Neural progenitor cell (in vitro differentiated cells): ENCODE measurements around the gene MDP1. TPM values are rescaled to one million over a fixed set of nuclear protein-coding genes. Genes with fewer than 3 reads are reported as not detected.

ENCODE experiments used
- DNase-seq: peaks from one replicate; pipeline ENCODE4 v3.0.0-alpha.2; 2016; ENCODE audit warnings: low spot score
- H2AFZ ChIP-seq: fragments of 200-600 bp; sonication (generic); replicated peaks from 2 replicates; pipeline ENCODE4 v1.6.1; 2016; ENCODE audit warnings: antibody characterized with exemption
- H3F3A ChIP-seq: fragments of 200-600 bp; sonication (generic); 2 replicates; pipeline ENCODE4 v1.6.1; 2016; ENCODE audit warnings: antibody characterized with exemption, low read depth
- H3K27ac ChIP-seq: fragments of 200-600 bp; sonication (generic); 2 replicates; pipeline ENCODE4 v1.5.1; 2016; ENCODE audit warnings: mild to moderate bottlenecking
- H3K27me3 ChIP-seq: fragments of 200-600 bp; sonication (generic); 2 replicates; pipeline ENCODE4 v1.6.1; 2016; ENCODE audit warnings: mild to moderate bottlenecking, moderate library complexity
- H3K36me3 ChIP-seq: fragments of 200-600 bp; sonication (generic); 2 replicates; pipeline ENCODE4 v1.5.1; 2016
- H3K4me1 ChIP-seq: fragments of 200-600 bp; sonication (generic); 2 replicates; pipeline ENCODE4 v1.6.1; 2016; ENCODE audit warnings: mixed run types
- H3K4me2 ChIP-seq: fragments of 200-600 bp; sonication (generic); 2 replicates; pipeline ENCODE4 v1.6.1; 2016
- H3K4me3 ChIP-seq: fragments of 200-600 bp; sonication (generic); 2 replicates; pipeline ENCODE4 v1.5.1; 2016
- H3K79me2 ChIP-seq: fragments of 200-600 bp; sonication (generic); 2 replicates; pipeline ENCODE4 v1.6.1; 2016; ENCODE audit warnings: low read depth
- H3K9ac ChIP-seq: fragments of 200-600 bp; sonication (generic); 2 replicates; pipeline ENCODE4 v1.6.1; 2016
- H3K9me3 ChIP-seq: fragments of 200-600 bp; sonication (generic); 2 replicates; pipeline ENCODE4 v1.5.1; 2016; ENCODE audit warnings: low read depth
- H4K20me1 ChIP-seq: fragments of 200-600 bp; sonication (generic); 2 replicates; pipeline ENCODE4 v1.6.1; 2016; ENCODE audit warnings: low read depth
- H3K27ac Mint-ChIP-seq: 3 replicates; pipeline ENCODE4 v1.8.0; 2021; ENCODE audit warnings: mixed read lengths
- H3K27me3 Mint-ChIP-seq: 2 replicates; pipeline ENCODE4 v1.8.0; 2022; ENCODE audit warnings: low read depth, mild to moderate bottlenecking, inconsistent platforms, moderate library complexity, mixed read lengths; ENCODE audit not compliant: insufficient read depth
- H3K36me3 Mint-ChIP-seq: 3 replicates; pipeline ENCODE4 v1.8.0; 2021; ENCODE audit warnings: mixed read lengths
- H3K4me1 Mint-ChIP-seq: 3 replicates; pipeline ENCODE4 v1.8.0; 2021; ENCODE audit warnings: mixed read lengths
- H3K4me3 Mint-ChIP-seq: 3 replicates; pipeline ENCODE4 v1.8.0; 2021; ENCODE audit warnings: mild to moderate bottlenecking, moderate library complexity, mixed read lengths
- H3K9me3 Mint-ChIP-seq: 3 replicates; pipeline ENCODE4 v1.8.0; 2020; ENCODE audit warnings: mixed read lengths
- CTCF ChIP-seq: fragments of 200-600 bp; sonication (generic); IDR thresholded peaks from 2 replicates; pipeline ENCODE4 v1.5.1; 2017; ENCODE audit warnings: antibody characterized with exemption, mild to moderate bottlenecking
- EZH2 ChIP-seq: fragments of 200-600 bp; sonication (generic); IDR thresholded peaks from 2 replicates; pipeline ENCODE4 v1.6.1; 2017; ENCODE audit warnings: antibody characterized with exemption, mild to moderate bottlenecking, moderate library complexity
- EZH2phosphoT487 ChIP-seq: fragments of 200-600 bp; sonication (generic); IDR thresholded peaks from 2 replicates; pipeline ENCODE4 v1.6.1; 2017; ENCODE audit warnings: antibody characterized with exemption
- total RNA-seq: library from RNA; depleted of rRNA; stranded (reverse); fragments of >200 nt; gene quantifications from 2 replicates; pipeline ENCODE4 v1.2.3, GENCODE V29; 2015; ENCODE audit warnings: low replicate concordance

The MDP1 gene
- total RNA-seq, 1 donor from 2014 or later = 18.3 TPM

GRCh38 chr14:24253936-24254335, 38.1 kb upstream of the MDP1 start:
- Histone ChIP-seq H3K4me1 (no peaks in the 10 kb centered on the region), H3F3A (no peaks in the 10 kb centered on the region), H3K36me3 (no peaks in the 10 kb centered on the region), H3K79me2 (no peaks in the 10 kb centered on the region), H4K20me1 (no peaks in the 10 kb centered on the region), H3K4me3 (no peak overlapping the region), H3K27me3 (no peaks in the 10 kb centered on the region), H3K27ac (no peak overlapping the region), H3K9ac (no peak overlapping the region), H3K4me2 (no peak overlapping the region), H3K9me3 (no peaks in the 10 kb centered on the region), H2AFZ (no peak overlapping the region)
- TF ChIP-seq EZH2phosphoT487 (no peak), CTCF (no peak), EZH2 (no peak)
- DNase-seq = no peak
- Mint-ChIP-seq H3K36me3 (no peaks in the 10 kb centered on the region), H3K4me1 (no peaks in the 10 kb centered on the region), H3K27ac (no peak overlapping the region), H3K27me3 (peaks cover 4% of the 10 kb centered on the region), H3K4me3 (peak overlapping the region; percentile 38), H3K9me3 (no peaks in the 10 kb centered on the region)

GRCh38 chr14:24252289-24253124, 36.6 kb upstream of the MDP1 start:
- Histone ChIP-seq H3K36me3 (no peaks in the 10 kb centered on the region), H3K9me3 (no peaks in the 10 kb centered on the region), H4K20me1 (no peaks in the 10 kb centered on the region), H3F3A (no peaks in the 10 kb centered on the region), H3K9ac (no peak overlapping the region), H3K4me2 (no peak overlapping the region), H3K4me1 (no peaks in the 10 kb centered on the region), H3K27ac (no peak overlapping the region), H3K4me3 (no peak overlapping the region), H3K27me3 (no peaks in the 10 kb centered on the region), H3K79me2 (no peaks in the 10 kb centered on the region), H2AFZ (no peak overlapping the region)
- no peaks in the 10 kb centered on the region for H3K36me3 Mint-ChIP-seq
- no peaks in the 10 kb centered on the region for H3K4me1 Mint-ChIP-seq
- H3K27me3 Mint-ChIP-seq = peaks cover 4% of the 10 kb centered on the region
- H3K4me3 Mint-ChIP-seq = no peak overlapping the region
- H3K27ac Mint-ChIP-seq = no peak overlapping the region
- DNase-seq = no peak
- TF ChIP-seq CTCF (no peak), EZH2phosphoT487 (no peak), EZH2 (no peak)
- no peaks in the 10 kb centered on the region for H3K9me3 Mint-ChIP-seq

GRCh38 chr14:24251880-24252288, 36.0 kb upstream of the MDP1 start:
- Histone ChIP-seq H3F3A (no peaks in the 10 kb centered on the region), H3K4me2 (no peak overlapping the region), H4K20me1 (no peaks in the 10 kb centered on the region), H3K9ac (no peak overlapping the region), H3K79me2 (no peaks in the 10 kb centered on the region), H3K27me3 (no peaks in the 10 kb centered on the region), H3K36me3 (no peaks in the 10 kb centered on the region), H3K9me3 (no peaks in the 10 kb centered on the region), H2AFZ (no peak overlapping the region), H3K27ac (no peak overlapping the region), H3K4me1 (no peaks in the 10 kb centered on the region), H3K4me3 (no peak overlapping the region)
- H3K4me3 Mint-ChIP-seq = no peak overlapping the region
- H3K27me3 Mint-ChIP-seq = peaks cover 4% of the 10 kb centered on the region
- no peak overlapping the region for H3K27ac Mint-ChIP-seq
- TF ChIP-seq CTCF (no peak), EZH2phosphoT487 (no peak), EZH2 (no peak)
- H3K36me3 Mint-ChIP-seq = no peaks in the 10 kb centered on the region
- DNase-seq = no peak
- no peaks in the 10 kb centered on the region for H3K4me1 Mint-ChIP-seq
- no peaks in the 10 kb centered on the region for H3K9me3 Mint-ChIP-seq
